RWPE1 (cell line): Measurements from ENCODE around the gene PHRF1.

ENCODE experiments used
- CTCF ChIA-PET: fragments of 350-600 bp; sonication (Branson Sonifier 250); formaldehyde crosslinking; extraction: SDS; loops from one replicate; lab custom pipeline; 2021; lab: Yijun Ruan, JAX
- POLR2A ChIA-PET: fragments of 400-600 bp; formaldehyde crosslinking; extraction: SDS; loops from one replicate; lab custom pipeline; 2020; ENCODE audit warnings: antibody characterized with exemption; ENCODE audit not compliant: low non-redundant PET; lab: Yijun Ruan, JAX
- DNase-seq: peaks from one replicate; pipeline ENCODE4 v3.0.0; 2012; ENCODE audit warnings: low spot score
- H3K27ac ChIP-seq: fragments of 450-650 bp; 2 replicates; pipeline ENCODE4 v1.5.1; 2017
- TF ChIP-seq, protein P1 (sequence below): fragments of 450-650 bp; conservative IDR thresholded peaks from 2 replicates; pipeline ENCODE4 v1.5.1; 2017; ENCODE audit warnings: low read depth, mild to moderate bottlenecking

PHRF1 gene

DNA sequence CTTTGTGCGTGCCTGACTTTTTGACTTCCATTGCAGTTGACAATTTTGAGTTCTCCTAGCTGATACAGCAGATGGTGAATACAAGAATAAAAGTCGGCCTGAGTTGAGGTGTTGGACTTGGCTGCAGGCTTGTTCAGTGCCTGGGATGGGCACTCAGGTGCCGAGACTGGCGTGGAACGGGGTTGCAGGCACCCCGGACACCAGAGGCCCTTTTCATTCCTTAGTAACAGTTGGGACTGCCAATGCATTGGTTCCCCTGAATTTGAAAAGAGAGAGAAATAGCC, 1.3 kb downstream of the PHRF1 start:
- POLR2A ChIA-PET: no interaction called here

DNA sequence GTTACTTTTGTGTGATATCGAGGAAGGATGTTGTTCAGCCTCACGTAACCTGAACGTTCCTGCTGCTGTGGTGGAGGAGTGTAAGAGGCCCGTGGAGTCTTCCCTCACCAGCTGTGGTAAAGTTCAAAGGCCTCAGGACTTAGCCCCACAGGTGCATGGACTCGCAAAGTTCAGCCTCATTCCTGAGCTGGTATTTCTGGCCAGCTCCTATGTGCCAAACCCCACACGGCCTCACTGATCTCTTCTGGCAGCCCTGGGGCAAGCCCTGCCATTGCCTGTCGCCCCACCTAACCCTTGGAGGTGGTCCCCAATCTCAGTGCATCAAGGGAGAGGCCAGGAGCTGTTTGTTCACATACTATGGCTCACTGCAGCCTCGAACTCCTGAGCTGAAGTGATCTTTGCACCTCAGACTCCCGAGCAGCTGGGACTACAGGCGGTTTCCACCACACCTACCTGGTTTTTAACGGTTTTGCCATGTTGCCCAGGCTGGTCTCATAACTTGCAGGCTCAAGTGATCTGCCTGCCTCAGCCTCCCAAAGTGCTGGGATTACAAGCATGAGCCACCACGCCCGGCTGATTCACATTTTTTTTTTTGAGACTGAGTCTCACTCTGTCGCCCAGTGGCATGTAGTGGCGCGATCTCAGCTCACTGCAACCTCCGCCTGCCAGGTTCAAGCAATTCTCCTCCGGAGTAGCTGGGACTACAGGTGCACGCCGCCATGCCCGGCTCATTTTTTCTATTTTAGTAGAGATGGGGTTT, 2.2 kb downstream of the PHRF1 start:
- H3K27ac ChIP-seq: peak overlapping the region; percentile 94
- ChIA-PET CTCF (interaction anchor here (0.5 to 0.6 kb wide), 2 partner anchors 23 to 163 kb away, joined by 7 read pairs; no protein-coding TSS in a partner anchor), POLR2A (interaction anchor here (0.6 kb wide), 1 partner anchor 172 kb away, joined by 3 read pairs; no protein-coding TSS in a partner anchor)
- DNase-seq: no peak
- TF ChIP-seq, protein P1, sequence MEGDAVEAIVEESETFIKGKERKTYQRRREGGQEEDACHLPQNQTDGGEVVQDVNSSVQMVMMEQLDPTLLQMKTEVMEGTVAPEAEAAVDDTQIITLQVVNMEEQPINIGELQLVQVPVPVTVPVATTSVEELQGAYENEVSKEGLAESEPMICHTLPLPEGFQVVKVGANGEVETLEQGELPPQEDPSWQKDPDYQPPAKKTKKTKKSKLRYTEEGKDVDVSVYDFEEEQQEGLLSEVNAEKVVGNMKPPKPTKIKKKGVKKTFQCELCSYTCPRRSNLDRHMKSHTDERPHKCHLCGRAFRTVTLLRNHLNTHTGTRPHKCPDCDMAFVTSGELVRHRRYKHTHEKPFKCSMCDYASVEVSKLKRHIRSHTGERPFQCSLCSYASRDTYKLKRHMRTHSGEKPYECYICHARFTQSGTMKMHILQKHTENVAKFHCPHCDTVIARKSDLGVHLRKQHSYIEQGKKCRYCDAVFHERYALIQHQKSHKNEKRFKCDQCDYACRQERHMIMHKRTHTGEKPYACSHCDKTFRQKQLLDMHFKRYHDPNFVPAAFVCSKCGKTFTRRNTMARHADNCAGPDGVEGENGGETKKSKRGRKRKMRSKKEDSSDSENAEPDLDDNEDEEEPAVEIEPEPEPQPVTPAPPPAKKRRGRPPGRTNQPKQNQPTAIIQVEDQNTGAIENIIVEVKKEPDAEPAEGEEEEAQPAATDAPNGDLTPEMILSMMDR: no peak

More for the DNA sequence above, 1.3 kb downstream of the PHRF1 start:
- peak overlapping the region; percentile 94 for H3K27ac ChIP-seq
- CTCF ChIA-PET: no interaction called here
- TF ChIP-seq, protein P1: no peak
- no peak for DNase-seq

DNA sequence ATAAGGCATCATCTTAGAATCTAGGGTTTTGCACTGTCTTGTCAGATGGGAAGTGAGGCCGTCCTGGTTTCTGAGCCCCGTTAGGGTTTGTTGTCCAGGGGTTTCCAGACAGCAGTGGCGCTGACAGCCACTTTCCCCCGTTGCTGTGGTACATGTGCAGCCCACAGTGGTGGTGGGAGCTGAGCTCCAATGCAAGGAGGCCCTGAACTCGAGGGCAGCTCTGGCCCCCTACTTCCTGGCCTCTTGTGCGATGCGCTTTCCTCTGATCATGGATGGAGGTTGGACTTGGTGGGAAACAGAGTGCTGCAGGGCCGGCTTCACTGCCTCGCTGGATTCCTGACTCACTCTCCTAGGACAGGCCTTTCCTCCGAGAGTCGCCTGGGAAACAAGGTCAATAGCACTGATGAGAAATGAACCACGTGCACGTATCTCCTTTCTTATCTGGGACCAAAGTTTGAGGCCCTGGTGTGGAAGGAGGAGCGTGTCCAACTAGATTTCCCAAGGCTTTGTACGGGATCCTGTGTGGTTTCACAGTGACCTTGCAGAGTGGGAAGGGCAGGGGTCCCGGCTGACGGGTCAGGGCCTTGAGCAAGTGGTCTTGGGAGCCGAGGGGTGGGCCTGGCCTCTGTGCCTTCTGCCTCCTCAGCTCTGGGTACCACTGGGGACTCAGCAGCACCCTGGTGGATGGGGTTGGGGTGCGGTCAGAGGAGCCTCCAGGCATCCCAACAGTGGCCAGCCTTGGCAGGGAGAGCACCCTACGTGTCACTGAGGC, 3.7 kb downstream of the PHRF1 start:
- no peak for DNase-seq
- POLR2A ChIA-PET: no interaction called here
- TF ChIP-seq, protein P1: no peak
- CTCF ChIA-PET: interaction anchor here (0.6 kb wide), 1 partner anchor 203 kb away, joined by 3 read pairs; no protein-coding TSS in a partner anchor
- peak overlapping the region; percentile 94 for H3K27ac ChIP-seq

DNA sequence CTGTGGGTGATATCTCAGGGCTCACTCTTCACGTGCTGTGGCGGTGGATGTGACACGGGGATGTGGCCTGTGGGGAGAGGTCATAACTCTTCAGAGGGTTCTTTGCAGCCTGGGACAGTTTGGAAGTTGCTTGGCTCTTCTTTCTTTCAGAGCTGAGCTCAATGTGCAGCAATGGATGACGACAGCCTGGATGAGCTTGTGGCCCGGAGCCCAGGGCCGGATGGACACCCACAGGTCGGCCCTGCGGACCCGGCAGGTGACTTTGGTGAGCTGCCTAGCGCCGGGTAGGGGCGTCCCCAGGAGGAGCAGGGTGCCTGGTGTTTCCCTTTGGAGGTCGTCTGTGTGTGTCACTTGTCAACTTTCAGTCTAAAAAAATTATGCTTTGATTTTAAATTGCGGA, 5.1 kb downstream of the PHRF1 start:
- H3K27ac ChIP-seq: peak overlapping the region; percentile 94
- TF ChIP-seq, protein P1: no peak
- POLR2A ChIA-PET: interaction anchor here (0.7 kb wide), 1 partner anchor 205 kb away, joined by 3 read pairs; no protein-coding TSS in a partner anchor
- CTCF ChIA-PET: no interaction called here
- DNase-seq: no peak

DNA sequence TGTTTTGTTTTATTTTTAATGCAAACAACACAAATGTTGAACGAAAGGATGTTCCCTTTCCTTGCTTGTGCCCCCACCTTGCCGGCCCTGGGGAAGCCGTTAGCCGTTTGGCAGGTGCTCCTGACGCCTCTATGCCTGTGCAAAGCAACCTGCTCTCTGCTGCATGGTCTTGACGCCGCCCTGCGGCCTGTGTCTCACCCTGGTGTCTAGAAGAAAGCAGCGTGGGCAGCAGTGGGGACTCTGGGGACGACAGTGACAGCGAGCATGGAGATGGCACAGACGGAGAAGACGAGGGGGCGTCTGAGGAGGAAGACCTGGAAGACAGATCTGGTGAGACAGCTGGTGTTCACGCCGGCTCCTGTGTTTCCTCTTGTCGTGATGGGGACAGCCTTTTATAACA, 5.5 kb downstream of the PHRF1 start:
- DNase-seq: no peak
- CTCF ChIA-PET: no interaction called here
- POLR2A ChIA-PET: interaction anchor here (0.7 kb wide), 1 partner anchor 205 kb away, joined by 3 read pairs; no protein-coding TSS in a partner anchor
- H3K27ac ChIP-seq: peak overlapping the region; percentile 94; the same call in 1 of the 2 replicates
- TF ChIP-seq, protein P1: no peak

DNA sequence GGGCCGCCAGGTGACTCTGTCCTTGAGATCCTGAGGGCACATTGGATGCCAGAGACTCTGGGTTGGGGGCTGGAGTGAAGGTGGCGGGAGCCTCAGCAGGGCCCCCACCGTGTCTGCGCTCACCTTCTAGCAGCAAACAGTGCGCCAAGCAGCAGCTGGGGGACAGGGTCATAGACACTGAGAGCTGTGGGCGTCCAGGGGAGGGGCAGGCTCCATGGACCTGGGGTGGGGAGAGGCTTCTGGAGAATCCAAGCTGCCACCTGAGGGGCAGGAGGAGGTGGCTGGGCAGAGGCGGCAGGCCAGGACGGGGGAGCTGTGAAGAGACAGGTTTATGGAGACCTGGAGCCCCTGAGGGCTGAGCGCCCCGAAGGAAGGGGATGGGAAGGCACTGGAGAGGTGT, 8.0 kb downstream of the PHRF1 start:
- POLR2A ChIA-PET: no interaction called here
- TF ChIP-seq, protein P1: no peak
- CTCF ChIA-PET: no interaction called here

More for the DNA sequence above, 8.0 kb downstream of the PHRF1 start:
- no peak overlapping the region for H3K27ac ChIP-seq
- DNase-seq: no peak
